H4 (cell line): ENCODE results near the gene FOXF1. TPM values are rescaled to one million over a fixed set of nuclear protein-coding genes. Genes with fewer than 3 reads are reported as not detected.
A peak's percentile ranks its signal among the peaks of the same experiment; 100 is the strongest.

ENCODE experiments used
- DNase-seq: peaks from one replicate; pipeline ENCODE4 v3.0.0-alpha.2; 2015; ENCODE audit warnings: low spot score
- total RNA-seq: library from RNA; depleted of rRNA; stranded (reverse); fragments of >200 nt; shearing (Covaris generic); gene quantifications from 2 replicates; pipeline ENCODE4 v1.2.3, GENCODE V29; 2014; rRNA removed

Gene FOXF1
- total RNA-seq, result 12.3 and 20.2 TPM in 2 replicates

- DNase-seq, result peak; percentile 65
These were observed at the start of gene FOXF1 for GRCh38 chr16:86510465-86511261. TSS of gene FOXF1 (plus strand) at chr16:86510527. CDS start at chr16:86510570, 43 bp downstream.

- no peak for DNase-seq
These were observed 49.3 kb upstream of the FOXF1 start for GRCh38 chr16:86461037-86461436.

GRCh38 chr16:86462334-86463084, 47.8 kb upstream of the FOXF1 start:
- peak; percentile 99 for DNase-seq

GRCh38 chr16:86464044-86464443, 46.3 kb upstream of the FOXF1 start:
- DNase-seq, result no peak

GRCh38 chr16:86465434-86465833, 44.9 kb upstream of the FOXF1 start:
- DNase-seq, result no peak

- DNase-seq, result peak; percentile 97
These were observed 43.5 kb upstream of the FOXF1 start for GRCh38 chr16:86466696-86467406.

GRCh38 chr16:86467490-86467889, 42.8 kb upstream of the FOXF1 start:
- DNase-seq, result no peak

GRCh38 chr16:86470964-86471363, 39.4 kb upstream of the FOXF1 start:
- no peak for DNase-seq

- DNase-seq, result no peak
These were observed 38.4 kb upstream of the FOXF1 start for GRCh38 chr16:86471896-86472295.

- no peak for DNase-seq
These were observed 38.0 kb upstream of the FOXF1 start for GRCh38 chr16:86472366-86472765.

- DNase-seq, result no peak
These were observed 33.3 kb upstream of the FOXF1 start for GRCh38 chr16:86476956-86477534.

GRCh38 chr16:86477642-86478041, 32.7 kb upstream of the FOXF1 start:
- DNase-seq, result no peak

- DNase-seq, result no peak
These were observed 31.5 kb upstream of the FOXF1 start for GRCh38 chr16:86478779-86479178.

GRCh38 chr16:86479419-86479818, 30.9 kb upstream of the FOXF1 start:
- no peak for DNase-seq

GRCh38 chr16:86480444-86480843, 29.9 kb upstream of the FOXF1 start:
- DNase-seq, result no peak

GRCh38 chr16:86481607-86482006, 28.7 kb upstream of the FOXF1 start:
- DNase-seq, result no peak

- DNase-seq, result no peak
These were observed 26.1 kb upstream of the FOXF1 start for GRCh38 chr16:86484240-86484639.

- no peak for DNase-seq
These were observed 24.6 kb upstream of the FOXF1 start for GRCh38 chr16:86485746-86486145.

- peak; percentile 88 for DNase-seq
These were observed 19.3 kb upstream of the FOXF1 start for GRCh38 chr16:86490859-86491639.

- no peak for DNase-seq
These were observed 18.7 kb upstream of the FOXF1 start for GRCh38 chr16:86491640-86492023.

GRCh38 chr16:86492267-86492960, 17.9 kb upstream of the FOXF1 start:
- no peak for DNase-seq
